GM18907 (cell line): Measurements from ENCODE around the gene RWDD1.
"Not testable (repeated sequence)": the region's sequence is repeated elsewhere in the genome, so short reads cannot be mapped to it uniquely, and the experiment has no call there.

ENCODE experiments used
- ATAC-seq: cut with Tn5 transposase; IDR thresholded peaks from one replicate; pipeline ENCODE4 v1.9.1; 2021; ENCODE audit warnings: mild to moderate bottlenecking, moderate library complexity; ENCODE audit not compliant: unreplicated experiment

Gene RWDD1

GRCh38 chr6:116604868-116605267, 33.6 kb downstream of the RWDD1 start:
- not testable (repeated sequence) for ATAC-seq

DNA sequence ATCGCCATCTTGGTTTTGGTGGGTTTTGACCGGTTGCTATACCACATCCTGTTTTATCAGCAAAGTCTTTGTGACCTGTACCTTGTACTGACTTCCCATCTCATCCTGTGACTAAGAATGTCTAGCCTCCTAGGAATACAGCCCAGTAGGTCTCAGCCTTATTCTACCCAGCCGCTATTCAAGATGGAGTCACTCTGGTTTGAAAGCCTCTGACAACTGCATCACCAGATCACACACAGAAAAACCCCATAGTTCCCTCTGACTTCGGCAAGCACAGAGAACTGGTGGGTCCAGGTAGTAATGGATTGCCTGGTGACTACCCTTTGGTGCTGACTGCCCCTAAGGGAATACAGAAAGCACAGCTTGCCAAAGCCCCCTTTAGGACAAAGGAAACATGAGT, 34.6 kb downstream of the RWDD1 start:
- no peak for ATAC-seq

GRCh38 chr6:116611056-116611455, 39.8 kb downstream of the RWDD1 start:
- no peak for ATAC-seq

- ATAC-seq: peak; percentile 100
Observed at GRCh38 chr6:116615937-116616736, 44.8 kb downstream of the RWDD1 start, which contains the start of gene RSPH4A. TSS of gene RSPH4A (plus strand) at chr6:116616479. CDS start at chr6:116616624, 145 bp downstream.

- peak; percentile 40 for ATAC-seq
Observed at GRCh38 chr6:116616737-116617053, 45.4 kb downstream of the RWDD1 start.

DNA sequence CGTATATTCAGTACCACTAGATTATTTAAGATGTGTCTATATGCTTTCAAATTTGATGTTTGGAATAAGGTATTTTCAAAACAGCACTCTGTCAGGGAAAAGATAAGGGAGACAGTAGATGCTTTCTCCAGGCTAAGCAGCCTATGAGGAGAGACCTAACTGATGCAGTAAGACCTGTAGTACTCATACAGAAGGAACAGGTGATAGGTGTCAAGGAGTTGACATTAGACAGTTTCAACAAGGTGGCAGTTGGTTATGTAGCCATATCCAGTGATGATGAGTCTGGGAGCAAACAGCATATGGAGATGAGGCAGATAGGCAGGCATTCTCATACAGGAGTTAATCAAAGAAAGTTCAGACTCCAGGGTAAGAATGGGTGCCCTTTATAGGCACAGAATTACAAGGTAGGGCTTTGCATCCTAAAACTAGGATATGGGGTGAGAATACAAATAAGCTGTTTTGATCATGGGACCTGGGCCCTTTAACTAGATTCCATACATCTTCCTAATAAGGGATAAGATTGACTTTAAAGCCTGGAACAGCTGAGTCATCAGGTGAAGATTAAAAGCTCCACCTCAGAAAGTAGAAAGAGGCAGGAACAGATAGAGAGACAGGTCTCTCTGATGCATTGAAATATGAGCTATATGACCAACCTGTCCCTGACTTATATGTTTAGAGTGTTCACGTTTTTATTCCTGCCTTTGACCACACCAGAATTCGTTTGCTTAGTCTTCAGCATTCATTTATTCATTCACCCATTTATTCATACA, 52.9 kb downstream of the RWDD1 start:
- no peak for ATAC-seq

DNA sequence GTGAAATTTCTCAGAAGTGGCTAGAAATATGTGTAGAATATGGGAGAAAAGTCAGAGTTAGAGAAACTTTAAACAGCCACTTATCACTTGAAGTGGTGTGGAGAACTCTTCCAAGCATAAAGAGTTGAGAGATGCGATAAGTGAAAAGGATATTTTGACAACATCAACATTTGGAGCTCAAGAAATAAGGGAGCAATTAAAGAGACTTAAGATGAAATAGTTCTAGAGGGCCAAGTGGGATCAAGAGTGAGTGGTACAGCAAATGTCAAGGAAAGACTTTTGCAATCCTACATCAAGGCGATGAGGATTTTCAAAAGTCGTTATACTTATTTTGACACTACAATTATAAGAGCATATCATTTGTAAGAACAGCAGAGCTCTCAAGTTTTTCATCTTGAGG, 54.6 kb downstream of the RWDD1 start:
- no peak for ATAC-seq

GRCh38 chr6:116629563-116629981, 58.3 kb downstream of the RWDD1 start:
- no peak for ATAC-seq

- ATAC-seq: peak; percentile 87
Observed at GRCh38 chr6:116631379-116631990, 60.2 kb downstream of the RWDD1 start.

DNA sequence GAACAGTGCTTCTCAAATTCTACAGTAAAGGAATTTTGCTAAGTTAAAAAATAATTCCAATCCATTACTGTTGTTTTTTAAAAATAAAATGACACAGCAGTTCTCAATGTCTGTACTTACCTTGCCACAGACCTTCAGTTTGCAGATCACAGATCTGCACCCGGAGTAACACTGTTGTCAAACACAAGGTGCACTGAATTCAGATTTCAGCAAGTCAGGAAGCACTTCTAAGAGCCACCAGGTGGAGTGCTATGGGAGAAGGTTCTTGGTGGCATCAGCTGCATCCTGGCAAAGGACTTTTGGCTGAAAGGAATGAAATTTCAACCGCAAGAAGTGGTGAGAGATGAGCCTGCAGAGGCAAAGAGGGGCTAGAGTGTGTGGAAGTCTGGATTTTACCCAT, 62.4 kb downstream of the RWDD1 start:
- no peak for ATAC-seq
